BLaER1 (cell line): ENCODE data around the gene SMPD4.
"Not testable (repeated sequence)": the region's sequence is repeated elsewhere in the genome, so short reads cannot be mapped to it uniquely, and the experiment has no call there.

ENCODE experiments used
- H3K27ac ChIP-seq: shearing (Covaris generic); formaldehyde crosslinking; 2 replicates; pipeline ENCODE4 v1.8.1; 2022
- H3K27me3 ChIP-seq: shearing (Covaris generic); formaldehyde crosslinking; 2 replicates; pipeline ENCODE4 v1.8.1; 2022
- H3K36me3 ChIP-seq: shearing (Covaris generic); formaldehyde crosslinking; 2 replicates; pipeline ENCODE4 v1.8.1; 2022
- H3K4me1 ChIP-seq: shearing (Covaris generic); formaldehyde crosslinking; 2 replicates; pipeline ENCODE4 v1.8.1; 2022
- H3K4me2 ChIP-seq: shearing (Covaris generic); formaldehyde crosslinking; 2 replicates; pipeline ENCODE4 v1.8.1; 2022
- H3K4me3 ChIP-seq: shearing (Covaris generic); formaldehyde crosslinking; 2 replicates; pipeline ENCODE4 v1.8.1; 2022
- H3K9ac ChIP-seq: shearing (Covaris generic); formaldehyde crosslinking; 2 replicates; pipeline ENCODE4 v1.8.1; 2022
- H3K9me3 ChIP-seq: shearing (Covaris generic); formaldehyde crosslinking; 2 replicates; pipeline ENCODE4 v1.8.1; 2022
- H4K20me1 ChIP-seq: shearing (Covaris generic); formaldehyde crosslinking; 2 replicates; pipeline ENCODE4 v1.8.1; 2022
- Cebpa-rat ChIP-seq: shearing (Covaris generic); IDR thresholded peaks from 2 replicates; pipeline ENCODE4 v1.8.1; 2022

SMPD4 gene

DNA sequence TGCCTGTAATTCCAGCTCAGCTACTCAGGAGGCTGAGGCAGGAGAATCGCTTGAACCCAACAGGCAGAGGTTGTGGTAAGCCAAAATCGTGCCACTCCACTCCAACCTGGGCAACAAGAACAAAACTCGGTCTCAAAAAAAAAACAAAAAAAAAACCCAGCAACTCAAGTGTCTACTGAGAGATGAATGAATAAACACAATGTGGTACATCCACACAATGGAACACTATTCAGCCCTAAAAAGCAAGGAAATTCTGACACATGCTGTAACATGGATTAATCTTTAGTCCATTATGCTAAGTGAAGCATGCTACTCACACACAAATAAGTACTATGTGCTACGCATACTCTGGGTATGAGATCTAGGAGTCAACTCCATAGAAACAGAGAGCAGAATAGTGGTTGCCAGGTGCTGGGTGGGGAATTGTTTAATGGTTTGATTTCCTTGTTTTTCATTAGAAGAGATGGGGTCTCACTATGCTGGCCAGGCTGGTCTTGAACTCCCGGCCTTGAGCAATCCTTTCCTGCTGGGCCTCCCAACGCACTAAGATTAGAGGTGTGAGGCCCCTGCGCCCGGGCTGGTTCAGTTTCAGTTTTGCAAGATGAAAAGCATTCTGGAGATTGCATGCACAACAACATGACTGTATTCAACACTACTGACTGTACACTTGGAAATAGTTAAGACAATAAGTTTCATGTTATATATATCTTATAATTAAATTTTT, 15.9 kb downstream of the SMPD4 start:
- TF ChIP-seq Cebpa-rat: no peak
- Histone ChIP-seq H3K4me3 (no peak overlapping the region), H3K9me3 (no peaks in the 10 kb centered on the region), H3K27ac (no peak overlapping the region), H3K4me2 (no peak overlapping the region), H4K20me1 (peaks cover 51% of the 10 kb centered on the region), H3K4me1 (peaks cover 8% of the 10 kb centered on the region), H3K36me3 (peaks cover 90% of the 10 kb centered on the region), H3K9ac (no peak overlapping the region), H3K27me3 (no peaks in the 10 kb centered on the region)

DNA sequence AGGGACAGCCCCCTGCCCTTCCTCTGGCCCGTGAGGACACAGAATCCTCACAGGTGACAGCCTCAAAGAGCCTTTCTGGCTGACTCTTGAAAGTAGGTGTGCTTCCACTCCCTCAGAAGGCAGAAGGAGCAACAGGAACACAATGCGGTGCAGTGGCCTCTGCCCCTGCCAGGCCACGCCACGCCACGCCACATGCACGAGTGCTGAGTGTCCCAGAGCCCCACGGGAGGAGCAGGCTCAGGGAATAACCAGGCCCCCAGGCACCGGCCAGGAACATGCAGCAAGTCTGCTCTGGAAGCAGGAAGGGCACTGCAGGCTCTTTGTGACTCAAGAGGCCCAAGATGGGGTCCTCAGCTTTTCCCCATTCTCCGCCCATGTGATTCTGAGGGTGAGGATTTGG, 18.4 kb downstream of the SMPD4 start:
- Histone ChIP-seq H3K4me3 (no peak overlapping the region), H3K27ac (no peak overlapping the region), H3K36me3 (peaks cover 83% of the 10 kb centered on the region), H3K9me3 (no peaks in the 10 kb centered on the region), H3K9ac (no peak overlapping the region), H3K27me3 (no peaks in the 10 kb centered on the region), H4K20me1 (peaks cover 68% of the 10 kb centered on the region), H3K4me2 (no peak overlapping the region), H3K4me1 (peaks cover 33% of the 10 kb centered on the region)
- TF ChIP-seq Cebpa-rat: no peak

- not testable (repeated sequence) for H3K27me3 ChIP-seq, H3K9me3 ChIP-seq, H3K9ac ChIP-seq, H3K4me2 ChIP-seq, H3K27ac ChIP-seq, H3K4me3 ChIP-seq
- Histone ChIP-seq H3K36me3 (peaks cover 78% of the 10 kb centered on the region), H3K4me1 (peaks cover 38% of the 10 kb centered on the region), H4K20me1 (peaks cover 68% of the 10 kb centered on the region)
Observed at GRCh38 chr2:130162486-130162885, 18.9 kb downstream of the SMPD4 start.

GRCh38 chr2:130160838-130161705, 20.3 kb downstream of the SMPD4 start:
- H3K27me3 ChIP-seq, H3K9ac ChIP-seq, H3K9me3 ChIP-seq, H3K4me3 ChIP-seq, H3K27ac ChIP-seq: not testable (repeated sequence)
- Histone ChIP-seq H3K36me3 (peaks cover 64% of the 10 kb centered on the region), H3K4me1 (peaks cover 52% of the 10 kb centered on the region), H3K4me2 (peak overlapping the region; percentile 26; the same call in 1 of the 2 replicates), H4K20me1 (peaks cover 74% of the 10 kb centered on the region)

GRCh38 chr2:130160131-130160530, 21.3 kb downstream of the SMPD4 start:
- Histone ChIP-seq H3K9ac (no peak overlapping the region), H4K20me1 (peaks cover 77% of the 10 kb centered on the region), H3K36me3 (peaks cover 63% of the 10 kb centered on the region), H3K9me3 (no peaks in the 10 kb centered on the region), H3K4me2 (peak overlapping the region; percentile 86; the same call in 1 of the 2 replicates), H3K4me1 (peaks cover 56% of the 10 kb centered on the region), H3K27ac (no peak overlapping the region), H3K4me3 (no peak overlapping the region), H3K27me3 (no peaks in the 10 kb centered on the region)
- TF ChIP-seq Cebpa-rat: no peak

DNA sequence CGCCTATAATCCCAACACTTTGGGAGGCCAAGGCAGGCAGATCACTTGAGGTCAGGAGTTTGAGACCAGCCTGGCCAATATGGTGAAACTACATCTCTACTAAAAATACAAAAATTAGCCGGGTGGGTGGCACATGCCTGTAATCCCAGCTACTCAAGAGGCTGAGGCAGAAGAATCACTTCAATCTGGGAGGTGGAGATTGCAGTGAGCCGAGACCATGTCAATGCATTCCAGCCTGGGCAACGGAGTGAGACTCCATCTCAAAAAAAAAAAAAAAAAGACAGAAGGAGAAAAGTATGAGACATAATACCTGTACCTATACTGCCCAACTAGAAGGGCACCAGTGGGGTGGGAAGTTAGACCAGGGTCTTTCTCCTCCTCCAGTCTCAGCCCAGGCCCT, 22.0 kb downstream of the SMPD4 start:
- H3K27ac ChIP-seq, H3K9me3 ChIP-seq, H3K4me3 ChIP-seq, H3K27me3 ChIP-seq, H3K9ac ChIP-seq: not testable (repeated sequence)
- Histone ChIP-seq H3K36me3 (peaks cover 63% of the 10 kb centered on the region), H3K4me1 (peaks cover 56% of the 10 kb centered on the region), H4K20me1 (peaks cover 81% of the 10 kb centered on the region), H3K4me2 (peak overlapping the region; percentile 86)

GRCh38 chr2:130158631-130159030, 22.8 kb downstream of the SMPD4 start:
- Histone ChIP-seq H3K4me3 (no peak overlapping the region), H3K4me2 (peak overlapping the region; percentile 86), H3K27me3 (no peaks in the 10 kb centered on the region), H4K20me1 (peaks cover 81% of the 10 kb centered on the region), H3K27ac (peak overlapping the region; percentile 92), H3K4me1 (peaks cover 56% of the 10 kb centered on the region), H3K9ac (0 out of 2 replicates have a peak overlapping the region, but pooled peaks have one; percentile 38), H3K36me3 (peaks cover 63% of the 10 kb centered on the region), H3K9me3 (no peaks in the 10 kb centered on the region)
- no peak for TF ChIP-seq Cebpa-rat

DNA sequence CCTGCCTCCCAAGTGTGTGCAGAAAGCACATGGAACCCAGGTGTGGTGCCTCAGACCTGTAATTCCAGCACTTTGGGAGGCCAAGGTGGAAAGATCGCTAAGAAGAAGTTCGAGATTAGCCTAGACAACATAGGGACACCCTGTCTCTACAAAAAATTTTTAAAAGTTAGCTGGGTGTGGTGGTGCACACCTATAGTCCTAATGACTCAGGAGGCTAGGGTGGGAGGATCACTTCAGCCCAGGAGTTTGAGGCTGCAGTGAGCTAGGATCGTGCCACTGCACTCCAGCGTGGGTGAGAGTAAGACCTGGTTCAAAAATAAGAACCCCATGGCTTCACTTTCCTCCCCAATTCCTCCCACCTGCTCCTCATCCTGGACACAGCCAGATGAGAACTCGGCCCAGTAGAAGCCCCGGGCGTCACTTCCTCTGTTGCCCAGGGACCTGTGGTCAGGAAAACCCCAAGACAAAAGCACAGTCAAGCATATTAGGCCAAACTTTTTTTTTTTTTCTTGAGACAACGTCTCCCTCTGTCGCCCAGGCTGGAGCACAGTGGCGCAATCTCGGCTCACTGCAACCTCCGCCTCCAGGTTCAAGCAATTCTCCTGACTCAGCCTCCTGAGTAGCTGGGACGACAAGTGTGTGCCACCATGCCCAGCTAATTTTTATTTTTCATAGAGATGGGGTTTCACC, 23.4 kb downstream of the SMPD4 start:
- peak overlapping the region; percentile 86 for H3K4me2 ChIP-seq
- H3K27ac ChIP-seq: peak overlapping the region; percentile 92
- H3K27me3 ChIP-seq, H3K9me3 ChIP-seq: not testable (repeated sequence)
- H3K9ac ChIP-seq: peak overlapping the region; percentile 71
- peak; percentile 93 for TF ChIP-seq Cebpa-rat
- peak overlapping the region; percentile 48; the same call in 1 of the 2 replicates for H3K4me3 ChIP-seq
- peaks cover 56% of the 10 kb centered on the region for H3K4me1 ChIP-seq
- H3K36me3 ChIP-seq: peaks cover 63% of the 10 kb centered on the region
- H4K20me1 ChIP-seq: peaks cover 79% of the 10 kb centered on the region

GRCh38 chr2:130157354-130157753, 24.0 kb downstream of the SMPD4 start:
- H3K27me3 ChIP-seq, H3K9me3 ChIP-seq: not testable (repeated sequence)
- H3K27ac ChIP-seq: peak overlapping the region; percentile 92
- peaks cover 72% of the 10 kb centered on the region for H4K20me1 ChIP-seq
- H3K4me2 ChIP-seq: peak overlapping the region; percentile 86
- H3K4me3 ChIP-seq: peak overlapping the region; percentile 48; the same call in 1 of the 2 replicates
- peaks cover 56% of the 10 kb centered on the region for H3K4me1 ChIP-seq
- peak overlapping the region; percentile 71 for H3K9ac ChIP-seq
- H3K36me3 ChIP-seq: peaks cover 63% of the 10 kb centered on the region

GRCh38 chr2:130156624-130157004, 24.8 kb downstream of the SMPD4 start:
- Histone ChIP-seq H3K27ac (peak overlapping the region; percentile 47), H3K9ac (no peak overlapping the region; the same call in 1 of the 2 replicates), H3K4me2 (peak overlapping the region; percentile 86), H4K20me1 (peaks cover 66% of the 10 kb centered on the region), H3K4me3 (no peak overlapping the region), H3K36me3 (peaks cover 66% of the 10 kb centered on the region), H3K4me1 (peaks cover 56% of the 10 kb centered on the region), H3K9me3 (no peaks in the 10 kb centered on the region), H3K27me3 (no peaks in the 10 kb centered on the region)
- no peak for TF ChIP-seq Cebpa-rat

- peaks cover 60% of the 10 kb centered on the region for H4K20me1 ChIP-seq
- H3K4me3 ChIP-seq, H3K9ac ChIP-seq, H3K27me3 ChIP-seq, H3K9me3 ChIP-seq: not testable (repeated sequence)
- peak overlapping the region; percentile 47 for H3K27ac ChIP-seq
- H3K4me1 ChIP-seq: peaks cover 51% of the 10 kb centered on the region
- H3K36me3 ChIP-seq: peaks cover 63% of the 10 kb centered on the region
- peak overlapping the region; percentile 86 for H3K4me2 ChIP-seq
Observed at GRCh38 chr2:130155956-130156623, 25.3 kb downstream of the SMPD4 start.
